Measurements from ENCODE around the gene LRRFIP1.

LRRFIP1 gene

GRCh38 chr2:237667893-237668292, 40.5 kb downstream of the LRRFIP1 start:
- Histone ChIP-seq H3K9ac (ENCODE audit: low read length) (no peak overlapping the region), H3K4me1 (ENCODE audit: control insufficient read depth, insufficient read depth, low read length) (peaks cover 3% of the 10 kb centered on the region), H3K4me3 (ENCODE audit: low read length) (no peak overlapping the region), H3K9me3 (ENCODE audit: control insufficient read depth, low read length) (no peaks in the 10 kb centered on the region), H3K27me3 (ENCODE audit: control insufficient read depth, insufficient read depth, low read length) (no peaks in the 10 kb centered on the region), H3K36me3 (ENCODE audit: control insufficient read depth, insufficient read depth, low read length) (no peaks in the 10 kb centered on the region)

- no peaks in the 10 kb centered on the region for H3K27me3 ChIP-seq (ENCODE audit: control insufficient read depth, insufficient read depth, low read length)
- peaks cover 5% of the 10 kb centered on the region for H3K4me1 ChIP-seq (ENCODE audit: control insufficient read depth, insufficient read depth, low read length)
- H3K4me3 ChIP-seq (ENCODE audit: low read length), result no peak overlapping the region
- no peaks in the 10 kb centered on the region for H3K36me3 ChIP-seq (ENCODE audit: control insufficient read depth, insufficient read depth, low read length)
- H3K9me3 ChIP-seq (ENCODE audit: control insufficient read depth, low read length), result no peaks in the 10 kb centered on the region
- no peak overlapping the region for H3K9ac ChIP-seq (ENCODE audit: low read length)
Observed at GRCh38 chr2:237668440-237668839, 41.1 kb downstream of the LRRFIP1 start.

- Histone ChIP-seq H3K36me3 (ENCODE audit: control insufficient read depth, insufficient read depth, low read length) (no peaks in the 10 kb centered on the region), H3K4me1 (ENCODE audit: control insufficient read depth, insufficient read depth, low read length) (peaks cover 13% of the 10 kb centered on the region), H3K9ac (ENCODE audit: low read length) (no peak overlapping the region), H3K4me3 (ENCODE audit: low read length) (no peak overlapping the region), H3K9me3 (ENCODE audit: control insufficient read depth, low read length) (no peaks in the 10 kb centered on the region), H3K27me3 (ENCODE audit: control insufficient read depth, insufficient read depth, low read length) (no peaks in the 10 kb centered on the region)
Observed at GRCh38 chr2:237669283-237669627, 41.9 kb downstream of the LRRFIP1 start.

GRCh38 chr2:237669628-237670392, 42.4 kb downstream of the LRRFIP1 start:
- Histone ChIP-seq H3K4me1 (ENCODE audit: control insufficient read depth, insufficient read depth, low read length) (peaks cover 18% of the 10 kb centered on the region), H3K9ac (ENCODE audit: low read length) (no peak overlapping the region), H3K36me3 (ENCODE audit: control insufficient read depth, insufficient read depth, low read length) (no peaks in the 10 kb centered on the region), H3K27me3 (ENCODE audit: control insufficient read depth, insufficient read depth, low read length) (no peaks in the 10 kb centered on the region), H3K4me3 (ENCODE audit: low read length) (no peak overlapping the region), H3K9me3 (ENCODE audit: control insufficient read depth, low read length) (no peaks in the 10 kb centered on the region)

- Histone ChIP-seq H3K9ac (ENCODE audit: low read length) (no peak overlapping the region), H3K9me3 (ENCODE audit: control insufficient read depth, low read length) (no peaks in the 10 kb centered on the region), H3K4me1 (ENCODE audit: control insufficient read depth, insufficient read depth, low read length) (peaks cover 25% of the 10 kb centered on the region), H3K27me3 (ENCODE audit: control insufficient read depth, insufficient read depth, low read length) (no peaks in the 10 kb centered on the region), H3K36me3 (ENCODE audit: control insufficient read depth, insufficient read depth, low read length) (no peaks in the 10 kb centered on the region), H3K4me3 (ENCODE audit: low read length) (no peak overlapping the region)
Observed at GRCh38 chr2:237670641-237671040, 43.3 kb downstream of the LRRFIP1 start.

GRCh38 chr2:237671466-237672138, 44.2 kb downstream of the LRRFIP1 start:
- no peak overlapping the region for H3K4me3 ChIP-seq (ENCODE audit: low read length)
- H3K4me1 ChIP-seq (ENCODE audit: control insufficient read depth, insufficient read depth, low read length), result peaks cover 25% of the 10 kb centered on the region
- H3K27me3 ChIP-seq (ENCODE audit: control insufficient read depth, insufficient read depth, low read length), result no peaks in the 10 kb centered on the region
- H3K36me3 ChIP-seq (ENCODE audit: control insufficient read depth, insufficient read depth, low read length), result no peaks in the 10 kb centered on the region
- H3K9me3 ChIP-seq (ENCODE audit: control insufficient read depth, low read length), result no peaks in the 10 kb centered on the region
- no peak overlapping the region for H3K9ac ChIP-seq (ENCODE audit: low read length)

GRCh38 chr2:237672731-237673129, 45.3 kb downstream of the LRRFIP1 start:
- Histone ChIP-seq H3K36me3 (ENCODE audit: control insufficient read depth, insufficient read depth, low read length) (no peaks in the 10 kb centered on the region), H3K9ac (ENCODE audit: low read length) (no peak overlapping the region), H3K27me3 (ENCODE audit: control insufficient read depth, insufficient read depth, low read length) (no peaks in the 10 kb centered on the region), H3K4me3 (ENCODE audit: low read length) (no peak overlapping the region), H3K9me3 (ENCODE audit: control insufficient read depth, low read length) (no peaks in the 10 kb centered on the region), H3K4me1 (ENCODE audit: control insufficient read depth, insufficient read depth, low read length) (peaks cover 29% of the 10 kb centered on the region)

- H3K4me3 ChIP-seq (ENCODE audit: low read length), result no peak overlapping the region
- no peaks in the 10 kb centered on the region for H3K9me3 ChIP-seq (ENCODE audit: control insufficient read depth, low read length)
- H3K4me1 ChIP-seq (ENCODE audit: control insufficient read depth, insufficient read depth, low read length), result peaks cover 35% of the 10 kb centered on the region
- peak overlapping the region; percentile 2 for H3K9ac ChIP-seq (ENCODE audit: low read length)
- H3K36me3 ChIP-seq (ENCODE audit: control insufficient read depth, insufficient read depth, low read length), result no peaks in the 10 kb centered on the region
- no peaks in the 10 kb centered on the region for H3K27me3 ChIP-seq (ENCODE audit: control insufficient read depth, insufficient read depth, low read length)
Observed at GRCh38 chr2:237673130-237674001, 46.0 kb downstream of the LRRFIP1 start.

- Histone ChIP-seq H3K9ac (ENCODE audit: low read length) (peak overlapping the region; percentile 46), H3K4me3 (ENCODE audit: low read length) (no peak overlapping the region), H3K4me1 (ENCODE audit: control insufficient read depth, insufficient read depth, low read length) (peaks cover 35% of the 10 kb centered on the region), H3K9me3 (ENCODE audit: control insufficient read depth, low read length) (no peaks in the 10 kb centered on the region), H3K36me3 (ENCODE audit: control insufficient read depth, insufficient read depth, low read length) (no peaks in the 10 kb centered on the region), H3K27me3 (ENCODE audit: control insufficient read depth, insufficient read depth, low read length) (no peaks in the 10 kb centered on the region)
Observed at GRCh38 chr2:237674731-237675276, 47.4 kb downstream of the LRRFIP1 start.

GRCh38 chr2:237675316-237675715, 47.9 kb downstream of the LRRFIP1 start:
- no peak overlapping the region for H3K4me3 ChIP-seq (ENCODE audit: low read length)

GRCh38 chr2:237680702-237681478, 53.5 kb downstream of the LRRFIP1 start:
- H3K4me1 ChIP-seq (ENCODE audit: control insufficient read depth, insufficient read depth, low read length), result peaks cover 16% of the 10 kb centered on the region

More at GRCh38 chr2:237675316-237675715, 47.9 kb downstream of the LRRFIP1 start:
- Histone ChIP-seq H3K27me3 (ENCODE audit: control insufficient read depth, insufficient read depth, low read length) (no peaks in the 10 kb centered on the region), H3K9ac (ENCODE audit: low read length) (peak overlapping the region; percentile 46), H3K9me3 (ENCODE audit: control insufficient read depth, low read length) (no peaks in the 10 kb centered on the region), H3K4me1 (ENCODE audit: control insufficient read depth, insufficient read depth, low read length) (peaks cover 35% of the 10 kb centered on the region), H3K36me3 (ENCODE audit: control insufficient read depth, insufficient read depth, low read length) (no peaks in the 10 kb centered on the region)

More at GRCh38 chr2:237680702-237681478, 53.5 kb downstream of the LRRFIP1 start:
- no peak overlapping the region for H3K4me3 ChIP-seq (ENCODE audit: low read length)
- H3K9me3 ChIP-seq (ENCODE audit: control insufficient read depth, low read length), result no peaks in the 10 kb centered on the region
- no peaks in the 10 kb centered on the region for H3K27me3 ChIP-seq (ENCODE audit: control insufficient read depth, insufficient read depth, low read length)
- H3K9ac ChIP-seq (ENCODE audit: low read length), result no peak overlapping the region
- H3K36me3 ChIP-seq (ENCODE audit: control insufficient read depth, insufficient read depth, low read length), result no peaks in the 10 kb centered on the region
